GOT3 (cell line): ENCODE measurements around the gene YIPF2.
"Not testable (repeated sequence)": the region's sequence is repeated elsewhere in the genome, so short reads cannot be mapped to it uniquely, and the experiment has no call there.

ENCODE experiments used
- DNase-seq: peaks from one replicate; lab custom pipeline; 2025; ENCODE audit warnings: mixed read lengths; lab: John Stamatoyannopoulos, UW

Gene YIPF2

GRCh38 chr19:10941649-10942048, 13.2 kb upstream of the YIPF2 start:
- DNase-seq: not testable (repeated sequence)

DNA sequence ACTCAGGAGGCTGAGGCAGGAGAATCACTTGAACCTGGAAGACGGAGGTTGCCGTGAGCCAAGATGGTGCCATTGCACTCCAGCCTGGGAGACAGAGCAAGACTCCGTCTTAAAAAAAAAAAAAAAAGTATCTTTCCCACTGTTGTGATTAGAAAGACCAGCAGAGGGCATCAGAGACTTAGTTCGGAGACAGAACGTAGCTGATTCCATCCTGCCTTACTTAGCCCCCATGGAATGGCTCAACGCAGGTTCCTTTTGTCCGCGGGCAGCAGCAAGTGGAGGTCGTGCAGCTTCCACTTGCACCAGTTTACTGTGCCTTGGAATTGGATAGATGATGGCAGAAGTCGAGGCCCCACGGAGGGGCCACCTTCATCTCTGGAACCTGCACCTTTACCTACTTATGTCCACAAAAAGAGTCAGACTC, 8.2 kb upstream of the YIPF2 start:
- DNase-seq: no peak

DNA sequence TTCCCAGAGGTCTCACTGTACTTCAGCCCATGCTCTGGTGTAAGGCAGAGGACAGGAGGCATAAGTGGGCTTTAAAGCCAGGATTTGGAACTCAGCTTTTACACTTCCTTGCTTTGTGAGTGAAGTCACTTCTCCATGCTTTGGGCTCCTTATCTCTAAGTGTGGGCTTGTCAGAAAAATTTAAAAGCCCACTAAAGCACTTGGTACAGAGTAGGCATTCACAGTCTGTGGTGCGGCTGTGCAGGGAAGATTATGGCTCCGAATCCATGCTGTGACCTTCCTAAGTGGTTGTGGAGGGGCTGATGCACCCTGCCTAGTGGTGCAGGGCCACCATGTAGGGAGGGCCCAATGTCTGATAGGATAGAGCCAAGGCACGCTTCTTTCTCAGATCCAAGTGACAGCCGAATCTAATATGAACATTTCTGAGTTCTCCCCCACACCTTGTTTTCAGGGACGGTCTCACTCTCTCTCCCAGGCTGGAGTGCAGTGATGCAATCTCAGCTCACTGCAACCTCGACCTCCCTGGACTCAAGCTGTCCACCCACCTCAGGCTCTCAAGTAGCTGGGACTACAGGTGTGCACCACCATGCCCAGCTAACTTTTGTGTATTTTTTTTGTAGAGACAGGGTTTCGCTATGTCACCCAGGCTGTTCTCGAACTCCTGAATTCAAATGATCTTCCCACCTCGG, 7.1 kb upstream of the YIPF2 start:
- DNase-seq: no peak

GRCh38 chr19:10929402-10929794, 959 bp upstream of the YIPF2 start:
- DNase-seq: no peak

- DNase-seq: no peak
Measured at GRCh38 chr19:10927730-10928562, 493 bp downstream of the YIPF2 start.

GRCh38 chr19:10924597-10924996, 3.8 kb downstream of the YIPF2 start:
- DNase-seq: no peak

- no peak for DNase-seq
Measured at GRCh38 chr19:10923260-10924112, 5.0 kb downstream of the YIPF2 start.

GRCh38 chr19:10922638-10923014, 5.8 kb downstream of the YIPF2 start:
- no peak for DNase-seq

GRCh38 chr19:10921910-10922637, 6.4 kb downstream of the YIPF2 start:
- no peak for DNase-seq

DNA sequence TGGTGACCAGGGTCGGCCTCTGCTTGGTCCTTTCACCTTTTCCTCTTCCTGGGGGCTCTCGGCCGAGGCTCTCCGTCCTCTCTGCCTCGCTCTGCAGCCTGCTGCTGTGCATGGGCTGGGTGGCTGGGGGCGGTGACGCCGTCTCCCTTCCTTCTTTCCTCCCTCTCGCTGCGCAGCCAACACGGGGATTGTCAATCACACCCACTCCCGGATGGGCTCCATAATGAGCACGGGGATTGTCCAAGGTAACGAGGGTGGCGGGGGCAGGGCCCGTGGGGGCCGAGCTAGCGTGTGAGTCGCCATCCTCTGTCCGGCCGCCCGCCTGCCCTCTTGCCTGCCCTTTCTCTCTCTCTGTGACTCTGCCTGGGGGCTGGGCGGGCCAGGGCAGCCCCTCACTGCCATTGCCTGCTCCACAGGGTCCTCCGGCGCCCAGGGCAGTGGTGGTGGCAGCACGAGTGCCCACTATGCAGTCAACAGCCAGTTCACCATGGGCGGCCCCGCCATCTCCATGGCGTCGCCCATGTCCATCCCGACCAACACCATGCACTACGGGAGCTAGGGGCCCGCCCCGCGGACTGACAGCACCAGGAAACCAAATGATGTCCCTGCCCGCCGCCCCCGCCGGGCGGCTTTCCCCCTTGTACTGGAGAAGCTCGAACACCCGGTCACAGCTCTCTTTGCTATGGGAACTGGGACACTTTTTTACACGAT, 7.1 kb downstream of the YIPF2 start:
- DNase-seq: no peak

DNA sequence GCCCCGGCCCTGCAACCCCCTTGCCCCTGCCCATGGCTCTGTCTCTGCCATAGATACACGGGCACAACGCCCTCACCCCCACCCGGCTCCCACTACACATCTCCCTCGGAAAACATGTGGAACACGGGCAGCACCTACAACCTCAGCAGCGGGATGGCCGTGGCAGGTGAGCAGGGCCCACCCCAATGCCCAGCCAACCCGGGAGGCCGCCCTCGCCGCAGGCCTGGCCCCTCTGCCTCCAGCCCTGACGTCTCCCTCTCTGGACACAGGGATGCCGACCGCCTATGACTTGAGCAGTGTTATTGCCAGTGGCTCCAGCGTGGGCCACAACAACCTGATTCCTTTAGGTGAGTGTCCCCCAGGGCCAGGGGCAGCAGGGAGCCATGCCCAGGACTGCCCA, 7.7 kb downstream of the YIPF2 start:
- DNase-seq: no peak

DNA sequence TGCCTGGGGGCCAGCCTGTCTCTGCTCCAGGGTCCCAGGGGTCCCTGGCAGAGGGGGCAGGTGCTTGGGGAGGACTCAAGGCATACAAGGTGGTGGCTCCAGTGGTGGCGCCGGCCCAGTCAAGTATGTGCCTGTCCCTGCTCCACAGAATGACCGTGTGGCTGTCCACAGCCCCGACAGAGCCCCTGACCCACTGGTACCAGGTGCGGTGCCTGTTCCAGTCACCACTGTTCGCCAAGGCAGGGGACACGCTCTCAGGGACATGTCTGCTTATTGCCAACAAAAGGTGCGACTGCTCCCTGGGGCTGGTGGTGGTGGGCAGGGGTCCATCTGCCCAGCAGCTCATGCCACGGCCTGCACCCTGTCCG, 8.2 kb downstream of the YIPF2 start:
- DNase-seq: no peak

- DNase-seq: no peak
Measured at GRCh38 chr19:10919352-10920287, 8.8 kb downstream of the YIPF2 start.

GRCh38 chr19:10918359-10918758, 10.1 kb downstream of the YIPF2 start:
- DNase-seq: no peak

- DNase-seq: no peak
Measured at GRCh38 chr19:10916602-10917001, 11.8 kb downstream of the YIPF2 start.

DNA sequence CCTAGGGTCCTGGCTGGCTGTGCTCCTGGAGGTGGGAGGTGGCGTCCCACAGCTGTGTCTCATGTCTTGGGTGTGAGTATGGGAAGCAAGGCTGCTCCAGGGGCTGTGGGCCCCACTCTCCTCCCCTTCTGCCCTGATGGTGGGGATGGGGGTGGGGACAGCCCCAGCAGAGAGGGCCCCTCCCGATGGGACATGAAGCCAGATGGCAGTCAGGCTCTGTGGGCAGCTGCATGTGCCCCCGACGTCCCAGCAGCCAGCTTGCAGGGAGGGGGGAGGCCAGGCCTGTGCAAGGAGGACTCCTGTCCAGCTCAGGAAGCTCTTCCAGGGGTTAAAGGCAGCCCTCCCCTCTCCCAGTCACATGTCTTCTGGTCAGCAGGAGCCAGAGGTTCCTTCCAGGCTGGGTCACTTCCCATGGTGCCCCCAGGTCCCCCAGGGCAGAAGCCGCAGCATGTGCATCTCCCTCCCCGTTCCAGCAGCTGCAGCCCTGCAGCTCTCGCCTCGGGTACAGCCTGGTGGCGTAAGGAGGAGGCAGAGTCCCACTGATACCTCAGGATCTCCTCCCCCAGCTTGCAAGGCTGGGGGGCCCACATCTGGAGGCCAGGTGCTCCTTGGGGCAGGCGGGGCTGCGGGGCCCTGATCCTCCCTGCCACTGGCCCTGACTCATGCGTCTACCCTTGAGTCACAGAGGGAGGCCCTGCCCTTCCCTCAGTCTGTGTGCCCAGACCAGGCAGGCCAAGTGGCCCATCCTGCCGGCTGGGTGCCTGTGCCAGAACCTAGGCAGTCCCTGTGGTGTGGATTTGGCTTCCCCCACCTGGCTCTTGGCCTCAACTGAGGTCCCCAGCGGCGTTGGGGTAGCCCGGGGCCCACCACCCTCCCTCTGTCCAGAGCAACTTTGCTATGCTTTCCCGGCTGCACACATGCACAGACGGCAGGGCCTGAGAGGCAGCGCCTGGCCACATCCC, 13.0 kb downstream of the YIPF2 start:
- DNase-seq: peak; percentile 36

DNA sequence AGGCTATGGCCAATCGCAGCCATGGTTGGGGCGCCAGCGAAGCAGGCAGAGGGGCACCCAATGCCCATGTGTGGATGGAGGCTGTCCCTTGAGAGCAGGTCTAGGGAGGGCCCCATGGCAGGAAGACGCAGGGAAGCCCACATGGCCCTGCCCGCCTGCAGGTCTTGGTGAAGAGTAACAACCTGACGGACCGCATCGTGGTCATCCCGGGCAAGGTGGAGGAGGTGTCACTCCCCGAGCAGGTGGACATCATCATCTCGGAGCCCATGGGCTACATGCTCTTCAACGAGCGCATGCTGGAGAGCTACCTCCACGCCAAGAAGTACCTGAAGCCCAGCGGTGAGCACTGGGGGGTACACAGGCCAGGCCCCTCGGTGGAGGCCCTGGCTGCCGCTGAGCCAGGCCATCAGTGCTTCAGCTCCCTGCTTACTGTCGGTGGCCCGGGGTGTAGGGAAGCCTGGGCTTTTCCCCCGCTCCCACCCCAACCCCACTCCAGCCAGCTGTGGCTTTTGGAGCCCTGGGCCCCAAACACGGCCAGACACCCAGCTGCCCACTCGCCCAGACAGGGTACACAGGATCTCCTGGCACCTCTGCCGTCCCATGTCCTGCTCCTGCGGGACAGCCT, 14.6 kb downstream of the YIPF2 start:
- no peak for DNase-seq

GRCh38 chr19:10912619-10913018, 15.8 kb downstream of the YIPF2 start:
- no peak for DNase-seq
